Measurements from ENCODE around the gene PHACTR1.

GRCh38 chr6:13094781-13095425 lies 378.3 kb downstream of the PHACTR1 start:
- no peak for TF ChIP-seq EZH2 (IDR thresholded peaks at IDR 0.05; ENCODE audit: insufficient read depth, poor library complexity, severe bottlenecking)
- TF ChIP-seq EZH2phosphoT487 (IDR thresholded peaks at IDR 0.05; ENCODE audit: insufficient read depth, low read depth): no peak

All from GM23248 (cell line).